SU-DHL-6 (cell line): Measurements from ENCODE around the gene C11orf58.

Source experiments
- EZH2phosphoT487 ChIP-seq: fragments of 200-600 bp; sonication (generic), shearing (Covaris generic); conservative IDR thresholded peaks from 2 replicates; pipeline ENCODE4 v1.6.1; 2018; ENCODE audit warnings: mild to moderate bottlenecking, antibody characterized with exemption, low read length, moderate library complexity, mixed read lengths
- TF ChIP-seq, protein P1 (sequence below): fragments of 200-600 bp; sonication (generic); IDR thresholded peaks from one replicate; pipeline ENCODE4 v1.5.1; 2017; ENCODE audit warnings: antibody characterized with exemption, mild to moderate bottlenecking, low read length, moderate library complexity; ENCODE audit not compliant: insufficient read depth, poor library complexity, severe bottlenecking

DNA sequence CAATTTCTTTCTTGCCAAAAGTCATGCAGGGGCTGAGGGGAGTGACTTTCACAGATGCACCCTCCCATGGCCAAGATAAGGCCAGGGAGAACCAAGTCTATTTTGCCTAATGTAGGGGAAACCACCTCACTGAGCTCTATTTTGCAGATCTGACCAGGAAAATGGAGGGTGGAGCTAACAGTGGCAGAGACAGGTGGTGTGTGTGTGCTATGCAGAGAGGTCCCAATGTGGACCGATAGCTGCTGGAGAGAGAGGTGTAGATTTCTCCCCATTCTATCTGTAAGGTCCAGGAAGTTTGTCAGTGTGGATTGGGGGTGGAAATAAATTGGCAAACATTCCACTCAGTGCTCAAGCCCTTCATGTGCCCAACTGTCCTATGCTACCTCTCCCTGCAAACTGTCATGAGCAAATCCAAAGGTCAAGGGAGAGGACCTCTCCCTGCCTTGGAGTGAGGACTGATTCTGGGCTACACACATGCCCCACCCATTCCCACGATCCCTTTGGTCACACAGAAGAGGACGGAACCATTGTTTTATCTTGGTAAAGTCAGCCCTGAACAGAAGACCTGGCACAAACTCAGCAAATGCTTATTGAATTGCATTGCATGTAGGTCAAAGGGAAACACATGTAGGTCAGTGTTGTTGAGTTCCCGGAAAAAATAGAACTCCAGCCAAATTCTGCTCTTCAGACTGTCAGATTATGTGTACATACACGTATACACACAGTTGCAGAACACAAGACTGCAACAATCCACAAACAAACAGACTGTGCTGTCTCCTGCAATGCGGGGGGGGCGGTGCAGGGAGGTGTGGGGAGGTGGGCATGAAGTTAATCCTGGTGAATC lies 65.9 kb downstream of the C11orf58 start:
- TF ChIP-seq, protein P1, sequence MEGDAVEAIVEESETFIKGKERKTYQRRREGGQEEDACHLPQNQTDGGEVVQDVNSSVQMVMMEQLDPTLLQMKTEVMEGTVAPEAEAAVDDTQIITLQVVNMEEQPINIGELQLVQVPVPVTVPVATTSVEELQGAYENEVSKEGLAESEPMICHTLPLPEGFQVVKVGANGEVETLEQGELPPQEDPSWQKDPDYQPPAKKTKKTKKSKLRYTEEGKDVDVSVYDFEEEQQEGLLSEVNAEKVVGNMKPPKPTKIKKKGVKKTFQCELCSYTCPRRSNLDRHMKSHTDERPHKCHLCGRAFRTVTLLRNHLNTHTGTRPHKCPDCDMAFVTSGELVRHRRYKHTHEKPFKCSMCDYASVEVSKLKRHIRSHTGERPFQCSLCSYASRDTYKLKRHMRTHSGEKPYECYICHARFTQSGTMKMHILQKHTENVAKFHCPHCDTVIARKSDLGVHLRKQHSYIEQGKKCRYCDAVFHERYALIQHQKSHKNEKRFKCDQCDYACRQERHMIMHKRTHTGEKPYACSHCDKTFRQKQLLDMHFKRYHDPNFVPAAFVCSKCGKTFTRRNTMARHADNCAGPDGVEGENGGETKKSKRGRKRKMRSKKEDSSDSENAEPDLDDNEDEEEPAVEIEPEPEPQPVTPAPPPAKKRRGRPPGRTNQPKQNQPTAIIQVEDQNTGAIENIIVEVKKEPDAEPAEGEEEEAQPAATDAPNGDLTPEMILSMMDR = no peak
- no peak for TF ChIP-seq EZH2phosphoT487
